Spleen (tissue), 7 donors: Measurements from ENCODE around the gene GRN.

Experiments used
- POLR2A ChIP-seq, 3 donors: fragments of 450-650 bp; IDR thresholded peaks; one replicate each; pipeline ENCODE4 v1.5.1; 2017; ENCODE audit warnings: antibody characterized with exemption in 3 of 3, mild to moderate bottlenecking in 1 of 3
- TF ChIP-seq, protein P1 (sequence below), 11 experiments: fragments of 200-600 bp in 7 of 11; fragments of 450-650 bp in 4 of 11; sonication (generic) in 4 of 11; IDR thresholded peaks in 8 of 11; conservative IDR thresholded peaks in 3 of 11; 1 replicate in 7 of 11; 2 replicates in 4 of 11; pipeline versions ENCODE4 v1.4.0 to v1.8.0; 2016 to 2021; ENCODE audit warnings: antibody characterized with exemption in 11 of 11, inconsistent platforms in 4 of 11, mild to moderate bottlenecking in 1 of 11
- donor health status: DM: no; HTN: no; CAD: no; lungs with moderate emphysema.
- donor health status: DM: no; HTN: no; CAD: no.
- donor health status: DM: no; HTN: no; CAD: no.

DNA sequence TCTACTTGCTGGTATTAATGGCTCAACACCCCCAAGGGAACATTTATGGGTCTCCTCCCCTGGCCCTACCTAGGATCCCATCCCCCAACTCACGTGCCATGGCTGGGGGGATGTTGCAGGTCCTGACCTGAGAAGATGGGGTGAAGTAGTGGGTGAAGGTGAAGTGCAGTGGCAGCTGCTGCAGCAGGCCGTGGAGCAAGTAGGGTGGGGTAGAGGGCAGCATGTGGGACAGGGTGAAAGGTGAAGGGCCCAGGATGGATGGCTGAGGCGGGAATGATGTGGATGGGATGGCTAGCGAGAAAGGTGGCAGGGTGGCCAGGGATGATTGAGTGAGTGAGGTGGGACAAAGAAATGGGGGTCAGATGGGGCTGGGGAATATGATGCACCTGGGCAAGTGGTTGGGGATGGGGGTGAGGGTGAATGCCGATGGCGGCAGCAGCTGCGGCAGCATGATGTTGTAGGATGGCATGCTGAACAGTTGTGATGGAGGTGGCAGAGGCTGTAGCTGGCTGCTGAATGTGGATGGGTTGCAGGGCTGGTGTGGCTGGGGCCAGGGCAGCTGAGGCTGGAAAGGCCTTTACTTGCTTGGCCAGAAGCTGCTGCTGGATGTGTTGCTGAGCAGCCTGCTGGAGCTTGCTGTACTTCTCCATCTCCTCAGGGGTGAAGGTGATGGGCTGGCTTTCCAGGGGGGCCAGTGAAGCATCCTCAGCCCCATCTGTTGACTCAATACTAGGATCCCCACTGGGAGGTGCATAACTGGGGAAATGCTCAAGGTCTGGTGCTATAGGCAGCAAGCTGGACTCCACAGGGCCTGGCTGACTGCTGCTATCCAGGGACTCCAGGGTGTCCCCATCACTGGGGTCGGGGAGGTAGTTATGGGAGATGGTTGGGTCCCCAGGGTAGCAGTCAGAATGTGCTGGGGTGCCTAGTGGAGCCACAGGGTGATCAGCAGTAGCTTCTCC is 52.7 kb downstream of the GRN start:
- TF ChIP-seq POLR2A (IDR thresholded peaks at IDR 0.05), result no peak
- TF ChIP-seq, protein P1, sequence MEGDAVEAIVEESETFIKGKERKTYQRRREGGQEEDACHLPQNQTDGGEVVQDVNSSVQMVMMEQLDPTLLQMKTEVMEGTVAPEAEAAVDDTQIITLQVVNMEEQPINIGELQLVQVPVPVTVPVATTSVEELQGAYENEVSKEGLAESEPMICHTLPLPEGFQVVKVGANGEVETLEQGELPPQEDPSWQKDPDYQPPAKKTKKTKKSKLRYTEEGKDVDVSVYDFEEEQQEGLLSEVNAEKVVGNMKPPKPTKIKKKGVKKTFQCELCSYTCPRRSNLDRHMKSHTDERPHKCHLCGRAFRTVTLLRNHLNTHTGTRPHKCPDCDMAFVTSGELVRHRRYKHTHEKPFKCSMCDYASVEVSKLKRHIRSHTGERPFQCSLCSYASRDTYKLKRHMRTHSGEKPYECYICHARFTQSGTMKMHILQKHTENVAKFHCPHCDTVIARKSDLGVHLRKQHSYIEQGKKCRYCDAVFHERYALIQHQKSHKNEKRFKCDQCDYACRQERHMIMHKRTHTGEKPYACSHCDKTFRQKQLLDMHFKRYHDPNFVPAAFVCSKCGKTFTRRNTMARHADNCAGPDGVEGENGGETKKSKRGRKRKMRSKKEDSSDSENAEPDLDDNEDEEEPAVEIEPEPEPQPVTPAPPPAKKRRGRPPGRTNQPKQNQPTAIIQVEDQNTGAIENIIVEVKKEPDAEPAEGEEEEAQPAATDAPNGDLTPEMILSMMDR (IDR thresholded peaks at IDR 0.05 in 8 of 11, conservative IDR thresholded peaks at IDR 0.05 in 3 of 11), result no peak
